NT2/D1 (cell line): ENCODE data around the gene GMNN.

Experiments used
- YY1 ChIP-seq: IDR thresholded peaks from 2 replicates; pipeline ENCODE4 v1.6.1; 2011; ENCODE audit not compliant: insufficient read length, insufficient read depth
- ZNF274 ChIP-seq: IDR thresholded peaks from 2 replicates; pipeline ENCODE4 v1.6.1; 2011; ENCODE audit warnings: mild to moderate bottlenecking, low read depth, low read length

- TF ChIP-seq YY1 (no peak), ZNF274 (no peak)
These were observed 4.8 kb downstream of the GMNN start for GRCh38 chr6:24779416-24780016.
